Measurements from ENCODE around the gene ST8SIA2. TPM values are rescaled to one million over a fixed set of nuclear protein-coding genes. Genes with fewer than 3 reads are reported as not detected.

The ST8SIA2 gene
- polyA plus RNA-seq, 1 donor from 2014 or later, result 24.0 TPM

DNA sequence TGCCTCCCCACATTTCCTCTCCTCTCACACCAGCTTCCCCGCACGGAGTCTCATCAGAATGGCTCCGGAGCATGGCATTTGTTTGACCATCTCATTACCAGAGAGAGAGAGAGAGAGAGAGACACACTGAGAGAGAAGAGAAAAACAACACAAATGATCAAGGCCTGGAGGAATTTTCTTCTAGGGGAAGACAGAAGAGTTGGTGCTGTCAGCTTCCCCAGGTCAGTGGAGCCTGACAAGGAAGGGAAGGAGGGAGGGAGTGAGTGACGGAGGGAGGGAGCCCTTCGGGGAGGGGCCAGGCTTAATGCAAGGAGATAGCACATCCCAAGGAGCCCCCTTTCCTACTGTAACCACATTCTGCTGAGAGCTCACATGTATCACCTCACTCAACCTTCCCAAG, 9.1 kb downstream of the ST8SIA2 start:
- no peaks in the 10 kb centered on the region for H3K9me2 ChIP-seq (ENCODE audit: insufficient read depth, low read length)
- H3K4me2 ChIP-seq (ENCODE audit: low read length), result no peak overlapping the region
- no peaks in the 10 kb centered on the region for H3K9me3 ChIP-seq (ENCODE audit: low read length)
- H4K20me1 ChIP-seq (ENCODE audit: insufficient read depth), result peaks cover 8% of the 10 kb centered on the region
- TF ChIP-seq, protein P1, sequence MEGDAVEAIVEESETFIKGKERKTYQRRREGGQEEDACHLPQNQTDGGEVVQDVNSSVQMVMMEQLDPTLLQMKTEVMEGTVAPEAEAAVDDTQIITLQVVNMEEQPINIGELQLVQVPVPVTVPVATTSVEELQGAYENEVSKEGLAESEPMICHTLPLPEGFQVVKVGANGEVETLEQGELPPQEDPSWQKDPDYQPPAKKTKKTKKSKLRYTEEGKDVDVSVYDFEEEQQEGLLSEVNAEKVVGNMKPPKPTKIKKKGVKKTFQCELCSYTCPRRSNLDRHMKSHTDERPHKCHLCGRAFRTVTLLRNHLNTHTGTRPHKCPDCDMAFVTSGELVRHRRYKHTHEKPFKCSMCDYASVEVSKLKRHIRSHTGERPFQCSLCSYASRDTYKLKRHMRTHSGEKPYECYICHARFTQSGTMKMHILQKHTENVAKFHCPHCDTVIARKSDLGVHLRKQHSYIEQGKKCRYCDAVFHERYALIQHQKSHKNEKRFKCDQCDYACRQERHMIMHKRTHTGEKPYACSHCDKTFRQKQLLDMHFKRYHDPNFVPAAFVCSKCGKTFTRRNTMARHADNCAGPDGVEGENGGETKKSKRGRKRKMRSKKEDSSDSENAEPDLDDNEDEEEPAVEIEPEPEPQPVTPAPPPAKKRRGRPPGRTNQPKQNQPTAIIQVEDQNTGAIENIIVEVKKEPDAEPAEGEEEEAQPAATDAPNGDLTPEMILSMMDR (IDR thresholded peaks at IDR 0.05; ENCODE audit: poor library complexity, severe bottlenecking), result no peak
- TF ChIP-seq MXI1 (conservative IDR thresholded peaks at IDR 0.05; ENCODE audit: poor library complexity, severe bottlenecking) (no peak), EZH2 (IDR thresholded peaks at IDR 0.05; ENCODE audit: borderline replicate concordance, insufficient read depth, low read length, poor library complexity, severe bottlenecking) (no peak), TAF1 (IDR thresholded peaks at IDR 0.05; ENCODE audit: low read depth) (no peak), RAD21 (conservative IDR thresholded peaks at IDR 0.05) (no peak), EP300 (conservative IDR thresholded peaks at IDR 0.05; ENCODE audit: poor library complexity, severe bottlenecking) (no peak), POLR2AphosphoS5 (IDR thresholded peaks at IDR 0.05) (no peak), SMC3 (conservative IDR thresholded peaks at IDR 0.05; ENCODE audit: poor library complexity) (no peak)
- TF ChIP-seq, protein P2, sequence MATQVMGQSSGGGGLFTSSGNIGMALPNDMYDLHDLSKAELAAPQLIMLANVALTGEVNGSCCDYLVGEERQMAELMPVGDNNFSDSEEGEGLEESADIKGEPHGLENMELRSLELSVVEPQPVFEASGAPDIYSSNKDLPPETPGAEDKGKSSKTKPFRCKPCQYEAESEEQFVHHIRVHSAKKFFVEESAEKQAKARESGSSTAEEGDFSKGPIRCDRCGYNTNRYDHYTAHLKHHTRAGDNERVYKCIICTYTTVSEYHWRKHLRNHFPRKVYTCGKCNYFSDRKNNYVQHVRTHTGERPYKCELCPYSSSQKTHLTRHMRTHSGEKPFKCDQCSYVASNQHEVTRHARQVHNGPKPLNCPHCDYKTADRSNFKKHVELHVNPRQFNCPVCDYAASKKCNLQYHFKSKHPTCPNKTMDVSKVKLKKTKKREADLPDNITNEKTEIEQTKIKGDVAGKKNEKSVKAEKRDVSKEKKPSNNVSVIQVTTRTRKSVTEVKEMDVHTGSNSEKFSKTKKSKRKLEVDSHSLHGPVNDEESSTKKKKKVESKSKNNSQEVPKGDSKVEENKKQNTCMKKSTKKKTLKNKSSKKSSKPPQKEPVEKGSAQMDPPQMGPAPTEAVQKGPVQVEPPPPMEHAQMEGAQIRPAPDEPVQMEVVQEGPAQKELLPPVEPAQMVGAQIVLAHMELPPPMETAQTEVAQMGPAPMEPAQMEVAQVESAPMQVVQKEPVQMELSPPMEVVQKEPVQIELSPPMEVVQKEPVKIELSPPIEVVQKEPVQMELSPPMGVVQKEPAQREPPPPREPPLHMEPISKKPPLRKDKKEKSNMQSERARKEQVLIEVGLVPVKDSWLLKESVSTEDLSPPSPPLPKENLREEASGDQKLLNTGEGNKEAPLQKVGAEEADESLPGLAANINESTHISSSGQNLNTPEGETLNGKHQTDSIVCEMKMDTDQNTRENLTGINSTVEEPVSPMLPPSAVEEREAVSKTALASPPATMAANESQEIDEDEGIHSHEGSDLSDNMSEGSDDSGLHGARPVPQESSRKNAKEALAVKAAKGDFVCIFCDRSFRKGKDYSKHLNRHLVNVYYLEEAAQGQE (IDR thresholded peaks at IDR 0.05; ENCODE audit: borderline replicate concordance), result no peak
- H3K27ac ChIP-seq (ENCODE audit: low read length), result no peak overlapping the region
- H3F3A ChIP-seq (ENCODE audit: insufficient read depth, low read length, poor library complexity, severe bottlenecking), result no peaks in the 10 kb centered on the region
- H3K27me3 ChIP-seq (ENCODE audit: insufficient read depth, low read depth, low read length), result no peaks in the 10 kb centered on the region
- H2AFZ ChIP-seq (ENCODE audit: low read depth, low read length), result no peak overlapping the region
- no peak overlapping the region for H3K4me3 ChIP-seq (ENCODE audit: low read length)
- peaks cover 84% of the 10 kb centered on the region for H3K79me2 ChIP-seq (replicated peaks; ENCODE audit: insufficient read depth, low read length)
- H3K36me3 ChIP-seq (ENCODE audit: insufficient read depth, low read length), result peaks cover 12% of the 10 kb centered on the region
- H3K9ac ChIP-seq (ENCODE audit: low read length), result no peak overlapping the region

DNA sequence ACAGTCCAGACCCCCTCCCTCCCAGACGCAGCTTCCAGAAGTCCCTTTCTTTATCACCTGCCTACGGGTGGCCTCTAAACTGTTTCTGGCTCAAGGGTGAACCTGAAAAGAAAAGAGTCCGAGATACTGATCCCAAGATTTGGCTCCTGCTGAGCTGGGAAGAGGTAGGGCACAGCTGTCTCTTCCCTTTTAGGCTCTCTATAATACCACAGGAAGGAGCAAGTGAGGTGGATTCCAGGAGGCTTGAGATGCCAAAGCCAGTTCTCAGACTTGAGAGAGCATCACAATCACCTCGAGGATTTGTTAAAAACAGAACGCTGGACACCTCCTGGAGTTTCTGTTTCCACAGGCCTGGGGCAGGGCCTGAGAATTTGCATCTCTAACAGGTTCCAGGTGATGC, 12.3 kb downstream of the ST8SIA2 start:
- Histone ChIP-seq H3K27ac (ENCODE audit: low read length) (no peak overlapping the region), H3K9ac (ENCODE audit: low read length) (no peak overlapping the region)
- TF ChIP-seq EP300 (conservative IDR thresholded peaks at IDR 0.05; ENCODE audit: poor library complexity, severe bottlenecking), result no peak
- TF ChIP-seq, protein P1 (IDR thresholded peaks at IDR 0.05; ENCODE audit: poor library complexity, severe bottlenecking), result no peak
- TF ChIP-seq EZH2 (IDR thresholded peaks at IDR 0.05; ENCODE audit: borderline replicate concordance, insufficient read depth, low read length, poor library complexity, severe bottlenecking), result no peak
- no peak for TF ChIP-seq SMC3 (conservative IDR thresholded peaks at IDR 0.05; ENCODE audit: poor library complexity)
- no peak for TF ChIP-seq POLR2AphosphoS5 (IDR thresholded peaks at IDR 0.05)
- no peak for TF ChIP-seq TAF1 (IDR thresholded peaks at IDR 0.05; ENCODE audit: low read depth)
- TF ChIP-seq, protein P2 (IDR thresholded peaks at IDR 0.05; ENCODE audit: borderline replicate concordance), result no peak
- TF ChIP-seq MXI1 (conservative IDR thresholded peaks at IDR 0.05; ENCODE audit: poor library complexity, severe bottlenecking), result no peak
- TF ChIP-seq RAD21 (conservative IDR thresholded peaks at IDR 0.05), result no peak

More for the DNA sequence above, 12.3 kb downstream of the ST8SIA2 start:
- Histone ChIP-seq H3K27me3 (ENCODE audit: insufficient read depth, low read depth, low read length) (no peaks in the 10 kb centered on the region), H3K9me3 (ENCODE audit: low read length) (no peaks in the 10 kb centered on the region), H4K20me1 (ENCODE audit: insufficient read depth) (peaks cover 8% of the 10 kb centered on the region), H3F3A (ENCODE audit: insufficient read depth, low read length, poor library complexity, severe bottlenecking) (no peaks in the 10 kb centered on the region), H3K79me2 (replicated peaks; ENCODE audit: insufficient read depth, low read length) (peaks cover 81% of the 10 kb centered on the region), H3K9me2 (ENCODE audit: insufficient read depth, low read length) (no peaks in the 10 kb centered on the region), H3K4me3 (ENCODE audit: low read length) (no peak overlapping the region), H3K36me3 (ENCODE audit: insufficient read depth, low read length) (peaks cover 7% of the 10 kb centered on the region), H3K4me2 (ENCODE audit: low read length) (no peak overlapping the region), H2AFZ (ENCODE audit: low read depth, low read length) (no peak overlapping the region)

All from neural cell (in vitro differentiated cells).